ENCODE measurements around the gene ZDHHC17. TPM values are rescaled to one million over a fixed set of nuclear protein-coding genes. Genes with fewer than 3 reads are reported as not detected.
A peak's percentile ranks its signal among the peaks of the same experiment; 100 is the strongest.

Gene ZDHHC17
- total and polyA plus RNA-seq, 2 of the 13 experiments (the other 11 are each of a cell fraction or from before 2014, with no cell fraction given), result 36.7 to 38.5 TPM

DNA sequence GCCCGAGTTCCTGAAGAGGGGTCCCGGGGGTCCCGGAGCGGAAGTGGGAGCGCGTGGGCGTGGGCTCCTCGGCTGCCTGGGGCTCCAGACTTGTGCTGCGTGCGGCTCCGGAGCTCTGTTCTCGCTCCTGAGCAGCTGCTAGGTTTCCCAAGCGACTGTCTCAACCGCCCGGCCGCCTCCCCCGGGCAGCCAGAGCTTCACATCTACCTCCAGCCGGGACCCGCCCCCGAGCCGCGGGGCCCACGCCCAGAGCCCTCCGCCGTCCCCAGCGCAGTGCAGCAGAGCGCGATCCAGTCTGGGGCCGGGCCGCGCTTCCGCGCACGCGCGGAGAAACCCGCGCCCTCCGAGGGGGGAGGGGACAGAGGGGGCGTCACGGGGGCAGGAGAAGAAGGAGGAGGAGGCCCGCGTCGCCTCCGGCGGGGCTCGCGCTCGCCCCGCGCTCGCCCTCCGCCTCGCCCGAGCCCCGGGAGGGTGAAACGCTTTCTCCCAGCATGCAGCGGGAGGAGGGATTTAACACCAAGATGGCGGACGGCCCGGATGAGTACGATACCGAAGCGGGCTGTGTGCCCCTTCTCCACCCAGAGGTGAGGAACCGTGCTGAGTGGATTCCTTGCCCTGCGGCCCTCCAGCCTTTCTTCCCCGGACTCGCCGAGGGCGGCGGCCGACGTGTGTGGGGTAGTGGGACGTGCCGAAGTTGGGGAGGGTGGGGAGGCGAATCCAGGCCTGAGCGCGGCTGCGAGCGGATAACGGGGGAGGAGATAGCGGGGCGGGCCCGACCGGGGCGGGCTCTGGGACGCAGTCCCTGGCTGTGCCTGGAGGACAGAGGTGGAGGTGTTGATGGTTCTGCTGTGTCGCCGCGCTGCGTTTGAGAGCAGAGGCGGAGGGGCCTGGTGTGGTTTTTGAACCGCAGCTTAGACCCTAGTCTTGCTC is at the start of gene ZDHHC17 (continued):
- TF ChIP-seq HNRNPLL (IDR thresholded peaks at IDR 0.05; ENCODE audit: low read depth, low read length, poor library complexity, severe bottlenecking) (peak; percentile 47), ZNF724P (CRISPR knock-in tag; IDR thresholded peaks at IDR 0.05; ENCODE audit: borderline replicate concordance) (no peak; the same call in 1 of the 2 replicates), ESRRA (CRISPR knock-in tag; IDR thresholded peaks at IDR 0.05; ENCODE audit: low read depth) (0 out of 2 replicates have a peak, but pooled peaks have one; percentile 19), CHCHD3 (CRISPR knock-in tag; IDR thresholded peaks at IDR 0.05) (0 out of 2 replicates have a peak, but pooled peaks have one; percentile 79), ZNF879 (CRISPR knock-in tag; IDR thresholded peaks at IDR 0.05) (0 out of 2 replicates have a peak, but pooled peaks have one; percentile 45), ZNF589 (CRISPR knock-in tag; conservative IDR thresholded peaks at IDR 0.05) (peak; percentile 90), ZBTB42 (CRISPR knock-in tag; IDR thresholded peaks at IDR 0.05) (0 out of 2 replicates have a peak, but pooled peaks have one; percentile 34), KAT2B (IDR thresholded peaks at IDR 0.05; ENCODE audit: borderline replicate concordance, low read depth, low read length) (no peak), ZNF3 (CRISPR knock-in tag; IDR thresholded peaks at IDR 0.05) (no peak), PHF20 (CRISPR knock-in tag; IDR thresholded peaks at IDR 0.05) (peak; percentile 30), TCF7L2 (IDR thresholded peaks at IDR 0.05; ENCODE audit: low read depth, low read length) (no peak), ZNF44 (CRISPR knock-in tag; IDR thresholded peaks at IDR 0.05) (no peak), RAD21 (CRISPR knock-in tag; IDR thresholded peaks at IDR 0.05) (peak; percentile 18; the same call in 1 of the 2 replicates), ZNF577 (CRISPR knock-in tag; IDR thresholded peaks at IDR 0.05; ENCODE audit: borderline replicate concordance, low read depth) (no peak), ZNF878 (CRISPR knock-in tag; IDR thresholded peaks at IDR 0.05) (no peak), MAFF (IDR thresholded peaks at IDR 0.05; ENCODE audit: low read depth, low read length) (no peak), MBD4 (IDR thresholded peaks at IDR 0.05; ENCODE audit: borderline replicate concordance, low read length) (no peak), SRSF9 (IDR thresholded peaks at IDR 0.05; ENCODE audit: borderline replicate concordance, insufficient read depth, low read depth, low read length, poor library complexity, severe bottlenecking) (no peak), ZNF264 (CRISPR knock-in tag; IDR thresholded peaks at IDR 0.05) (0 out of 2 replicates have a peak, but pooled peaks have one; percentile 18), SP2 (CRISPR knock-in tag; IDR thresholded peaks at IDR 0.05) (peak; percentile 43; the same call in 1 of the 2 replicates), RFXAP (CRISPR knock-in tag; IDR thresholded peaks at IDR 0.05; ENCODE audit: borderline replicate concordance) (no peak), ZNF180 (CRISPR knock-in tag; IDR thresholded peaks at IDR 0.05; ENCODE audit: borderline replicate concordance, low read depth) (no peak), REXO4 (CRISPR knock-in tag; IDR thresholded peaks at IDR 0.05; ENCODE audit: borderline replicate concordance) (no peak), SOX5 (CRISPR knock-in tag; IDR thresholded peaks at IDR 0.05; ENCODE audit: borderline replicate concordance) (no peak; the same call in 1 of the 2 replicates)
- TF ChIP-seq, protein P1, sequence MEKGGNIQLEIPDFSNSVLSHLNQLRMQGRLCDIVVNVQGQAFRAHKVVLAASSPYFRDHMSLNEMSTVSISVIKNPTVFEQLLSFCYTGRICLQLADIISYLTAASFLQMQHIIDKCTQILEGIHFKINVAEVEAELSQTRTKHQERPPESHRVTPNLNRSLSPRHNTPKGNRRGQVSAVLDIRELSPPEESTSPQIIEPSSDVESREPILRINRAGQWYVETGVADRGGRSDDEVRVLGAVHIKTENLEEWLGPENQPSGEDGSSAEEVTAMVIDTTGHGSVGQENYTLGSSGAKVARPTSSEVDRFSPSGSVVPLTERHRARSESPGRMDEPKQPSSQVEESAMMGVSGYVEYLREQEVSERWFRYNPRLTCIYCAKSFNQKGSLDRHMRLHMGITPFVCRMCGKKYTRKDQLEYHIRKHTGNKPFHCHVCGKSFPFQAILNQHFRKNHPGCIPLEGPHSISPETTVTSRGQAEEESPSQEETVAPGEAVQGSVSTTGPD (CRISPR knock-in tag; IDR thresholded peaks at IDR 0.05), result no peak
- TF ChIP-seq, protein P2, sequence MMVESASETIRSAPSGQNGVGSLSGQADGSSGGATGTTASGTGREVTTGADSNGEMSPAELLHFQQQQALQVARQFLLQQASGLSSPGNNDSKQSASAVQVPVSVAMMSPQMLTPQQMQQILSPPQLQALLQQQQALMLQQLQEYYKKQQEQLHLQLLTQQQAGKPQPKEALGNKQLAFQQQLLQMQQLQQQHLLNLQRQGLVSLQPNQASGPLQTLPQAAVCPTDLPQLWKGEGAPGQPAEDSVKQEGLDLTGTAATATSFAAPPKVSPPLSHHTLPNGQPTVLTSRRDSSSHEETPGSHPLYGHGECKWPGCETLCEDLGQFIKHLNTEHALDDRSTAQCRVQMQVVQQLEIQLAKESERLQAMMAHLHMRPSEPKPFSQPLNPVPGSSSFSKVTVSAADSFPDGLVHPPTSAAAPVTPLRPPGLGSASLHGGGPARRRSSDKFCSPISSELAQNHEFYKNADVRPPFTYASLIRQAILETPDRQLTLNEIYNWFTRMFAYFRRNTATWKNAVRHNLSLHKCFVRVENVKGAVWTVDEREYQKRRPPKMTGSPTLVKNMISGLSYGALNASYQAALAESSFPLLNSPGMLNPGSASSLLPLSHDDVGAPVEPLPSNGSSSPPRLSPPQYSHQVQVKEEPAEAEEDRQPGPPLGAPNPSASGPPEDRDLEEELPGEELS (CRISPR knock-in tag; IDR thresholded peaks at IDR 0.05), result no peak

Data from HepG2 (cell line).